ENCODE data around the gene BABAM2.

Gene BABAM2

DNA sequence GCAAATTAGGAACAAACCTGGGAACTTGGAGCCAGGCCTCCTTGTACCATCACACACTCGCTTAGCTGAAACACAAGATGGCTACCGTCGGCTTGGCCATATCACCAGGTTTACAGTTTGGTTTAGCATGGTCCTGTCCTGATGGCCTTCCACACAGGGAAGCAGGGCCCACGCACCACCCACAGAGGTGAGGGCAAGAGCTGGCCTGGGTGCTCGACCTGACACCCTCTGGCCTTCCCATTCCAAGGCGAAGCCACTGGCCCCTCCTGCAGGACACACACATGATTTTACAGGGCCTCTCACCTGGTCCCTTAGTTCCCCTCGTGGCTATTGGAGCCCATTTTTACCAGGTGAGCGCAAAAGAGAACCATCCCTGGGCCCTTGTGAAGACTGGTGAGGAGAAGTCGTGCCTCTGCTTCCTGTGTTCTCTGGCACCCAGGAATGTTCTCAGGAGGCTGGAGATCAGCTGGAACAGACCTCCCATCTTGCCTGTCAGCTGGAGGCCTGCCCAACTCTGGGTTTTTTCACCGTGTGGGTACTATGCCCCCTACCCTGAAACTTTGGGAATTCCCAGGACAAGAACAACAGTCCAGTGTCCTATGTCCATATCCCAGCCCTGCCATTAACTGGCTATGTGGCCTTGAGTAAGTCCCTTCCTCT, 449.1 kb downstream of the BABAM2 start:
- no peak for DNase-seq

DNA sequence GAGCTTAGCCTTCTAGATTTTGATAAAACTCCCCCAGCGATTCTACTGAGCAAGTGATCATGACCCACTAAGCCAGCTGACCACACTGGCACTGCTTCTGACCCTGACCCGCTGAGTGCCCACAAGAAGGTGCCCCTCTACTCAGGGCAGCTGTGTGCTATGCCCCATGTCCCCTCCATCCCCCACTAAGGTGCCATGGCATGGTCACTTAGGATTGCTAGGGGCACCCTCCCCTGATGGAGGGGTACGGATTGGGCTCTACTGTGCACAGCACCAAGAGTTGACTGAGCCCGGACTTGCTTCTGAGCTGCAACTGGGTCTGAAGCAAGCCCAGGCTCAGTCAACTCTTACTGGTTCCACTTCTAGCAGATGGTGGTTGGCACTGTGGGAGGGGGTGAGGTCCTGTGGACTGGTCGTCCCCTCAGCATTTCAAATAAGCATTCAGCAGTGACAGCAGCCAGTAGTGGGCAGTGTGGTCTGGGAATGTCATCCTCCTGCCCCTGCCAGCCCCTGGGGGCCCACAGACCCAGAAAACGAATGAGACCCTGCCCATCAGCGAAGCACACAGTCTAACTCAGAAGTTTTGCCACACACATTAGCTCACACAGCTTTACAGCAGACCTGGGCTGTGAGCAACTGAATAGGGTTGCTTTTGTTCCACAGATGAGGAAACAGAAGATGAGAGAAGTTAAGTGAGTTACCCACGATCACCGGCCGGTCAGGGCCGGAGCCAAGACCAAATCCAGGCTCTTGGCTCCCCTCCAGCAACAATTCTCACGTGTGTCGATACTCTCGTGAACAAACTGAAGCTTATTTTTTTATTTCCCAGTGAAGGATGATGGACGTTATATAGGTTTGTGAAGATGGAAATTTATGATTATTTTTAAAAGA, 450.0 kb downstream of the BABAM2 start:
- DNase-seq, result no peak

DNA sequence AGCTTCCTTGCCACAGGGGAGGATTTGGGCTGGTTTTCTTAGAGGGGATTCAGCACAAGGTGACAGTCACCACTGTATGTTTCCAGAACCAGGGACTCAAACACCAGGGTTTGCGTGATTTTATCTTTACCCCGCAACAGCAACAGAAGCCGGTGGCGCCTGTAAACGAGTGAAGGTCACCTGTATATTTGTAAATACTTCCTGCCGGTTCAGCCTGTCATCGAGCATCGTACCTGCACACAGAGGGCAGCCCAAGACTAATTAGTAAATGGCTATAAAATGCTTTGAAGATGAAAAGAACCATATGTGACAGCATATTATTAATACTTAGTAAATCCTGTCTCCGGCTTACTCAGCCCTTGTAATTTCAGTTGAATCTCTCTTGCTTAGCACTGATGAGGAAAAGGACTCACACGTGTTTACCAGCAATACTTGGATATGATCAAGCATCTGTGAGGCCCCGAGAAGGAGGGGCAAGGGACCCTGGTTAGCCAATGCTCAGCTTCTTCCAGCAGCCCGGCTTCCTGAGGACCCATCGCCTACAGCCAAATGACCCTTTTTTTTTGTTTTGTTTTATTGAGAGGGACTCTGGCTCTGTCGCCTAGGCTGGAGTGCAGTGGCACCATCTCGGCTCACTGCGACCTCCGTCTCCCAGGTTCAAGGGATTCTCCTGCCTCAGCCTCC, 450.8 kb downstream of the BABAM2 start:
- no peak for DNase-seq

DNA sequence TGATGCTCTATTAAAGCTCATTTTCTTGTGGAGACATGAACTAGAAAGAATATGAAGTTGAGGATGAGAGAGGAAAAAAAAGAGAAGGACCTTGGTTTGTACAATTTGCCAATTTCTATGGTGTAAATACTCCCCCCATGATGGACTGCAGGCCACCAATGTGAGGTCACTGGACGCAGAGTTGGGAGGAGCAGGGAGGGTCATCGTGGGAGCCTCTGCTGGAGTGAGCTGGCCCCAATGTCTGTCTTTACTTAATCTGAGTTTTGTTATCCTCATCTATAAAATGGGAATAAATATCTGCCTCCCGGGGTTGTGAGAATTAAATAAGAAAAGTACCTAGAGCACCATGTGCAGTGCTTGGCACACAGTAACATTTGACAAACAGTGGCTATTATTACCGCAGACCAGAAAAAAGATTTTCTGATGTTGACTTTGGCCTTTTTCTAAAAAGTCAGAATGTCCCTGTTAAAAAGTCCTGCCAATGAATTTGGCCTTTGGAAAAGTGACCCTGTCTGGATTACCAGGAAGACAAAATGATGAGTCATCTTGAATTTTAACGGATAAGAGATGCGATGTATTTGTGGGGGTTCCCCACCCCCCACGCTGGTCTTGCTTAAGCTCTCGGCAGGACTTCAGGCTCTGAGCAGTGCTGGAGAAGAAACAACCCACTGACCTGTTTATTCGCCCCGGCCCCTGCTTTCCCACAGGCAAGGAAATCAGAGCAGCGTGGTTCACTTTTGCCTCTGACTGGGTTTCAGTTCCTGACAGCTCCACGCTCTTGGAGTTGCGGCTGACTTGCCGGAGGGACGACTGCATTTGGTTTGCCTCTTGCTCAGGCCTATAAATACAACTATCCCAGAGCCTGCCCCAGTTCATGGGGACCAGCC, 451.8 kb downstream of the BABAM2 start:
- DNase-seq, result no peak

DNA sequence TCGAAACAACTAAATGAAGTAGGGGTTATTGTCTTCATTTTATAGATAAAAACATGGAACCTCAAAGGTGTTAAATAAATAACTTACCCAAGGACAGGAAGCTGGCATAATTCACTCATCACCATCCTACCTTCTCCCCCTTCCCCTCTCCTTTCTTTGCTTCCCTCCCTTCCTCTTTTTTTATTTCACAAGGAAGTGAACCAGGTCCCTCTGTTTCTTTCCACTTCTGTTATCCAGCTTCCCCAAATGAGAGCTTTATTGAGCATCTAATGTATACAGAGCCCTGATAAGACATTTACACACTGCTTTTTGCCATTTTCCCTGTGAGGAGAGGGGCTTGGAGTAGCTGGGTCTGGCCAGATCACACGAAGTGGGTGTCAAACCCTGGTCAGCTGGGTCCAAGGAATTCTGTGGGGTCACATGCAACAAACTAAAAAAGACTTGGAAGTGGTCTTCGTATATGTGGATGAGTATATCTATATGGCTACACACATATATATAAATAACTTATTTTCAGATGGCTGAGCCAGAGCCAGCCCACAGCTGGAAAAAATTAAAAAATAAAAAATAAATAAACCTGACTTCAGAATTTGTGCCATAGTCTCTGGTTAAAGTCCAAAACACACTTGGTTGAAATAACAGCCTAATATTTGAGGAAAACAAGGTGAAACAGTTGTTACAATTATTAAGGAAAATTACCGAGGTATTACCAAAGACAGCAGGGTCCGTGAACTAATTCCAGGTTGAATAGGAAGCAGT, 452.8 kb downstream of the BABAM2 start:
- no peak for DNase-seq

DNA sequence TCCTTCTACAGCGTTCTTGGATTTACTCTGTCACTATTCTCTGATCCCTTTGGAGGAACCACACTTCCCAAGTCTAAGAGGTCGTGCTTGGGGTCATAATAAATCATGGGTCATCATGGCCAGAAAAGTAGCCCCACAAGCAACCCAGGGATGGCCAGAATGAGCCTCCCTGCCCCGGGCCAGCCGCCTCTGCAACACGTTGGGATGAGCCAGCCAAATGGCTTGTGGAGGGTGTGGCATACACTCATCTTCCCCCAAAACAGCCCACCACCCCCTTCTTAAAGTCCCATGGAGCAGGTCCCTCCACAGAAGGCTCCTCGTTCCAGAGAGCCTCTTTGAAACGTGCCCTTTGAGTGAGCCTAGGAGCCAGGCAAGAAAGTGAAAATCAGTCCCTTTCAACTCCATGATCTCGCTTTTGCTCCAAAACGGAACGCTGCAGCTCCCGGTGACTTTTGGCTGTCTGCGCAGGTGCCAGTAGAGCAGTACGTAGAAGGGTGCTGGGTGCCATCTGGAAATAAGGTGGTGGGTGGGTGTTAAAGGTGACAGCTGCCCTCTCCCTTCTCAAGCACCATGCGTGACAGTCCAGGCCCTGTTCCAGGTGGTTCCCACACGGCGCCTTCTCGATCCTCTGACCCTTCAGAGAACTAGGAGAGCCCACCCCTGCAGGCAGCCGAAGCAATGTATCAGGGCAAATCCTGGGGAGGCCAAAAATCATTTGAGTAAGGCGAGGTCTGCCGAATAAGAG, 453.6 kb downstream of the BABAM2 start:
- DNase-seq, result no peak

DNA sequence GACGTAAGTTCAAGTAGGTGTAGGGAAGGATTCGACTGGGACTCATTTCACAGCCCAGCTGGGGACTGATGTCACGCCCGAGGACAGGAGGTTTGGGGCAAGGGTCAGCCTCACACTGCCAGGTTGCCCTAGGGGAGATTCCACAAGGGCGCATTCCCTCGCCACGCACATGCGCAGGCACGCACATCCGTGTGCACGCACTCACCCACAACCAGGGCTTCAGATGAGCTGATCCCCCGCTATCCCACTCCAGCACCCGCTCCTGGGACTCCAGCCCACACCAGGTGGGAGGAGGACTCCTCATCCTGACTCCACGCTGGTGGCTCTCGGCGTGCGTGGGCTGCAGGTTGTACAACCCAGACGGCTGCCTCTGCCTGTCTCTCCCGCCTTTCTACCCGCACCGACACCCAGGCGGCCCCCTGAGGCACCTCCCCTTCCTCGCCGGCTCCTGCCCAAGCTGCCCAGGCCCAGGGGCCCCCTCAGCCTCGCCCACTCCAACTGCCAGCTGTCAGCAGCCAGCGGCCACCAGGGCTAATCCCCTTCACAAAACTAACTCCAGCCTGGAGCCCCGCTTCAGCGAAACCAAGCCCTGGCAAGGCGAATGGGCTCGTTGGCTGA, 454.3 kb downstream of the BABAM2 start:
- no peak for DNase-seq

DNA sequence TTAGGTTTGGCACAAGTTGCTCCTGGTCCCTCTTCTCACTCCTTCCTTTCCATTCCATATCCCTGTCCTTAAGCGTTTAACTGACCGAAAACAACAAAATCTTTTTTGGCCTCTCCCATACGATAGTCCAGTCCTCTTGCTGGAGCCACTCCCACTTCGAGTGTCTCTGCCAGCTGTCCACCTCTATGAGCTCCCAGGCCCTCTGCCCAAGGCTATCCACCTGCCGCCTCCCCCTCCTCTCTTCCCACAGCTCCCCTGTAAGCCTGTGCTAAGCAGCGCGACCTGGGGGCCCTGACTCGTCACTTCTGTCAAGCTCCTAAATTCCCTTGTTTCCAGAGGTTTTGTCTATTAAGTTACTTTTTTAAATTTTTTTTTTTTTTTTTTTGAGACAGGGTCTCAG, 455.1 kb downstream of the BABAM2 start:
- no peak for DNase-seq

DNA sequence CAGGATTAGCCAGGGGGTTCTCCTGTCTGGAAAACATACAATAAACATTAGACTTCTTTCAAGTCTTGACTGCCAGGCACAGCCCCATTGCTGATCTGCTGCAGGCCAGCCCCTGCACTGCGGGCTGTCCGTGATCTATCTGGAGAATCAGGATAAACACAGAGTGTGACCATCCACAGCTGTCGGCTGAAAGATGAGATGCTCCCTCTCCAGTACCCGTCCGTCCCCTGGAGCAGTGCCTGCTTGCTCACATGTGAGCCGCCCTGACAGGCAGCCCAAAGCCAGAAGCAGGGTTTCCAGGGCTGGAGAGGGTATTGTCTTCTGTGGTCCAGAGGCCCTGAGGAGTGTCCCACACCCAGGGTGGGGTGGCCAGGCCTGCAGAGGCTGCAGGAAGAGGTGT, 456.1 kb downstream of the BABAM2 start:
- DNase-seq, result no peak

DNA sequence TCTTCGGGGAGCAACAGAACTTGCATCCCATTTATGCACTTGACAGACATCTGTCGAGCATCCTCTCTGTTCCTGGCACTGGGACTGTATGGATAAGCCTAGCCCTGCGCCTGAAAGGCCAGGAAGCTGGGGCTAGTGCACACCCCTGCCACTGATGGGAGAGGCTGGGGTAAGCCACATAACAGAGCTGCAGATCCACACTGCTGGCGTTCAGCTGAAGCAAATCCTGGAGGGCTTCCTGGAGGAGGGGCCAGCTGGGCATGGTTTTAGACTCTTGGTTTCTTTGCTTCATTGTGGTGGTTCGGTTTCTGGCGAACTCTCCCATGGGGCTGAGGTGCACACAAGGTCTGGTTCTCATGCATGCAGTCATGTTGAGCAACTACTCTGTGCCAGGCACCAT, 456.7 kb downstream of the BABAM2 start:
- DNase-seq, result no peak

DNA sequence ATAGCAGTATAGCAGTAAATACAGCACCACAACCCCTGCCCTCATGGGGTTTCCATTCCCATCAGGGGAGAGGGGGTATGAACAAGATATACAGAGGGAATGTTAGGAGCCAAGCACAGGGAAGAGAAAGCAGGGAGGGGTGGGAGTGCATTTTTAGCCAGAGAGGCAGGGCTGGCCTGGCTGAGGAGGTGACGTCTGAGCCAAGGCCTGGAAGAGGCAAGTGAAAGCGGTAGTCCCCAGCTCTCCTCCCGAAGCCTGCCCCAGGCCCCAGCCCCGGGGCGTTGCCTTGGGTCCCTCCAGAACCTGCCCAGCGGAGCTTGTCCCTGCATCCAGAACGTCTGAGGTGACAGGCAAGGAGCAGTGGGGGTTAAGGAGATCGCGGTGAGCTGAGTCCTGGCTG, 457.1 kb downstream of the BABAM2 start:
- no peak for DNase-seq

DNA sequence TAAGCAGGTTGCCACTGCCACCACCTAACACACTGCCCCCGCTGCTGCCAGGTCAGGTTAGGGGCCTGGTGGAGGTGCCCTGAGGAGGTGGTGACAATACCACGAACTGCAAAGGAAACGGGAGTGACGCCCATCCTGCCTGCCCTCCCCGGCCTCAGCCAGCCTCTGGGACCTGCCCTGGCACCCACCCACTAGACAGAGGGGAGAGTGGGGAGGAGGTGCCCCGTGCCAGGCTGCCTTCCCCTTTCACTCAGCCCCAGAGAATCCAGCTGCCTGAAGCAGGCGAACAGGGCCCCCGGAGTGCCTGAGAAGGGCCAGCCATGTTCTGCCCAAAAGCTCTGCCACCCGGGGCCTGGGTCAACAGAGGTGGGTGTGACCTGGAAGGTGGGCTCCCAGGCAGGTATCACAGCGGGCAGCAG, 457.6 kb downstream of the BABAM2 start:
- DNase-seq, result peak; percentile 58

DNA sequence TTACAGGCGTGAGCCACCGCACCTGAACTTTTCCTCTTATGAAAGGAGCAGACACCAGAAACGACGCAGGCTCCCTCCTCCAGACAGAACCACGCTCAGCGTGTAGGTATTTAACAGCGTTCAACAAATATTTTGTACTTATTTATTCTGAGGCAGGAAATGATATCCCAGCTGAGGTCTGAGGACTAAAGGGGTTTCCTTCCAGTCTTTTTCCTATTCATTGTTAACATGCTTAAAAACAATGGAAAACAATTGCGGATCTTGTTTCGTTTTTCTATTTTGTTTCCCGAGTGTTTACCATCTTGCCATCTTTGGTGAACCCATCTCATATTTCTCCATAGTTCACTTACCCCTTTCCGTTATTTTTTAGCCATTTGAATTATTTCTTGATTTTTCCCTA, 458.4 kb downstream of the BABAM2 start:
- DNase-seq, result no peak

DNA sequence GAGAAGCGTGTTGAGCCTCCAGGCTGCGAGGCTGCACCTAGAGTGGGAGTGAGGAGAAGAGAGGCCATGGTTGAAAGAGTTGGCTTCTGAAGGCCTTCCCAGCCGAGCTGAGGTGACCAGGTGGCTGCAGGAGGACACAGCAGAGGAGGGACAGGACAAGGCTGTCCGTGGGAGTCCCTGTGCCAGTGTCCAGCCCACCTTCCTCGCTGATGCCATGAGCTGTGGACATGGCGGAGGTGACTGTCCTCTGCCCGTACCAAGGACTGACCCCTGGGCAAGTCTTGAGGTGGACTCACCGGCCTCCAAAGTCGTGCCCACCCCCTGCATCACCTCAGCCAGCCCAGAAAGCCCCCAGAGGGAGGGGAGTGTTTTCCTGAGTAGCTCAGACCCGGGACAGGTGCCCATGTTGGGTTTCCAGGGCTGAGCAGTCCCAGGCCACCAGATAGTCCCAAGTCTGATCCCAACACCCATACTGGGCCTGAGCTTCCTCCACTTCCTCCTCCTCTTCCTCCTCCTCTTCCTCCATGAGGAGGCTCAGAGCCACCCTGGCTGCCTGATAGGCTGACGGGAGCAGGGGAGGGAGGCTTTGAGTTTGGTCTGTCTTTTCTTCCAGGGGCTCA, 459.1 kb downstream of the BABAM2 start:
- no peak for DNase-seq

DNA sequence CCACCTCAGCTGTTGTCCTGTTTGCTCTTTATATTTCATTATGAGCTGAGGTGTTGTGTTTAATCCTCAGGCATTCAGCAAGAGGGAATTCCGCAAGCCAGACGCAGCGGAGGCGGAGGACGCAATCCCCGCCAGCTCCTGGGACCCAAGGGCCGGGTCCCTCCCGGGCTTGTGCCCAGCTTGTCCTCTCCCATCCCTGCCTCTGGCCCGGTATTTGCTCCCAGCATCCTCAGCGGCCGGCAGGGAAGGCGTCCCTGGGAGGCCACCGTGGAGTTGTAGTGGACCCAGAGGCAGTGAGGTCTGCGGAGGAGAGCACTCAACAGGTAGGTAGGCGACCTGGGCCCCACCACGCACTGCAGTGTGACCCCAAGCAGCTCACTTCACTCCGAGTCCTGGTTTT, 459.7 kb downstream of the BABAM2 start:
- no peak for DNase-seq

DNA sequence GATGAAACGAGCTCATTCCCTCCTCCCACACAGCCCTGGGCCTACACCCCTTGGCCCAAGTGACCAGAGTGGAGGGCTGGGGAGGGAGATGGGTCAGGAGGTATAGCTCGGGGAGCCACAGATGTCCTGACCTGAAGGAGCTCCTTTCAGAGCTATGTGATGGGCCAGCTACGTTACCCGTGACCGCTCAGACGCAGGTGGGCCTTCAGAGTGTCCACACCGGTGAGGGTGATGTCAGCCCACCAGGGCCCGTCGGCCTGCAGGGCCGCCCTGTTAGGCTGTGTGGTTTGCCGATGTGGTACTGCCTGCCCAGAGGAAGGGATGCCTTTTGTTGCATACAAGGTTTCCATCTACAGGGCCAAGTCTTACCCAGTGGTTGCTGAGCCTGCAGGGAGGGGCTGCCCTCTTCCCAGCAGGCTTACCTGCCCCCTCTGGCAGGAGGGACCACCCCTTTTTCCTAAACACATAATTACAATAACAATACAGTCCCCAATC, 460.3 kb downstream of the BABAM2 start:
- DNase-seq, result no peak

DNA sequence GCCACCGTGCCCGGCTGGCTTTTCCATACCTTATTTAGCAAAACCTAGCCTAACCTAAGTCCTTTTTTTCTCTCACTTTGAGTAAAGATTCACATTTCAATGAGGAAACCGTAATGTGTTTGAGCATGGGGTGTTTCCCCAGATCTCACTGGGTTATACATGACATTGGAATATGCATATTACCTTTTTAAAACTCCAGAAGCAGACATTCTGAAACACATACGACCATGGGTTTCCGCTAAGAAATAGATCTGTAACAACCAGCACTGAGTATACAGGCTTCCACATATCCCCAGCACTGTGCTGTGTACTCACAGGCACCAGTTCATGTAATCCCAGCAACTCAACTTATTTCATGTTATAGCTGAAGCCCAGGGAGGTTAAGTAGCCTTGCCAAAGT, 461.1 kb downstream of the BABAM2 start:
- DNase-seq, result no peak

DNA sequence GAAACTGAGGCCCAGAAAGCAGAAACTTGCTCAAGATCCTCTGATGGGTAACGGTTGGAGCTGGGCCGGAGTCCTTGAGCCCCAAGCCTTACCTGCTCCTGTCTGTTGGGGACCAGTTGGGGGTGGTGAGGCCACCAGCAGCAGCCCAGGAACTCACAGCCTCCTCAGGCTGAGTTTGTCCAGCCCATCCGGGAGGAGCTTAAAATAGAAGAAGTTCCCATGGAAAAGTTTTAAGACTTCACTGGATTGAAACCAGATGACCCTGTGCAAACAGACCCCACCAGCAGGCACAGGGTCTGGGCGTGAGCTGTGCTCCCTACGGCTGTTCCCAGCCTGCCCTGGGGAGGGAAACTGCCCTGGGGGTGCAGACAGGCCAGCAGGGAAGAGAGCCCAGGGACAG, 461.6 kb downstream of the BABAM2 start:
- no peak for DNase-seq

DNA sequence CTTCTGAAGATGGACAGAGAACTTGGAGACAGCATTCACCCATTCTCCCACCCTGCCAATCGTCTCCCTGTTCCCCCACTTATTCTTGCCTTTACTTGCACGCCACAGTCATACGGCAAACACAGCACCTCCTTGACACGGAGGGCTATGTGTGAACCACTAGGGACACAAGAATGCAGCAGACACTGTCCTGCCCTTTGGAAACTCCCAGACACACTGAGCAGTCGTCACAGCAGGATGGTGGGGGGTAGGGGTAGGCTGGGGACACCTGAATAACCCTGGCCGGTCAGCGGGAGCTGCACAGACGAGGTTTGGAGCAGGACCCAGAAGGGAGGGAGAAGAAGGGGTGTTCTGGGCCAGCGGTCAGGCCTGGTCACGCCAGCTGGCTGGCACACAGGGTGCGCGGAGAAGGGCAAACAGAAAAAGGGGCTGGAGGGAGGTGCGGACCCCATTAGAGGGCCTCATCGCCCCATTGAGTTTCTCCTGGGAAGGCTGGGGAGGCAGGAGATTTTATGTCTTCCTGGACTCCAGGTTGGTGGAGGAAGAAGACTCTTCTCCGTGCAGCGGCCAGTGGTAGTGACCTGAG, 462.2 kb downstream of the BABAM2 start:
- no peak for DNase-seq
